Keratinocyte (primary cell): ENCODE data around the gene DLG4. TPM values are rescaled to one million over a fixed set of nuclear protein-coding genes. Genes with fewer than 3 reads are reported as not detected.

ENCODE experiments used
- DNase-seq: peaks from one replicate; pipeline ENCODE4 v3.0.0-alpha.2; 2011; ENCODE audit warnings: low read depth, missing footprints, low spot score
- FAIRE-seq: peaks from 2 replicates; lab custom pipeline; 2011; peaks lifted over from hg19 to GRCh38; lab: Jason Lieb, UNC
- H2AFZ ChIP-seq: 2 replicates; pipeline ENCODE4 v1.6.0; 2012; ENCODE audit warnings: low read length, control low read depth, inconsistent platforms; ENCODE audit not compliant: control insufficient read depth
- H3K27ac ChIP-seq: 2 replicates; pipeline ENCODE4 v1.5.1; 2011; ENCODE audit warnings: low read length; ENCODE audit not compliant: control insufficient read depth, insufficient read depth
- H3K27me3 ChIP-seq: 3 replicates; pipeline ENCODE4 v1.6.0; 2011; ENCODE audit warnings: low read length; ENCODE audit not compliant: control insufficient read depth, insufficient read depth; ENCODE audit errors: extremely low read depth
- H3K36me3 ChIP-seq, 2 experiments: 2 replicates in 1 of 2; 3 replicates in 1 of 2; pipeline ENCODE4 v1.5.1; 2011; ENCODE audit warnings: low read length in 2 of 2, mild to moderate bottlenecking in 1 of 2; ENCODE audit not compliant: control insufficient read depth in 2 of 2, insufficient read depth in 2 of 2; ENCODE audit errors: extremely low read depth in 1 of 2
- H3K4me1 ChIP-seq: 3 replicates; pipeline ENCODE4 v1.5.1; 2011; ENCODE audit warnings: low read length; ENCODE audit not compliant: control insufficient read depth, insufficient read depth; ENCODE audit errors: extremely low read depth
- H3K4me2 ChIP-seq: 3 replicates; pipeline ENCODE4 v1.6.0; 2011; ENCODE audit warnings: low read depth, low read length; ENCODE audit not compliant: control insufficient read depth, insufficient read depth; ENCODE audit errors: extremely low read depth
- H3K4me3 ChIP-seq, 3 experiments: fragments of 200-600 bp in 1 of 3; sonication (generic) in 1 of 3; 2 replicates in 2 of 3; 3 replicates in 1 of 3; pipeline ENCODE4 v1.5.1; 2011 to 2016; ENCODE audit warnings: low read length in 3 of 3, mild to moderate bottlenecking in 3 of 3, control low read depth in 2 of 3, inconsistent platforms in 1 of 3, low read depth in 1 of 3, mixed read lengths in 1 of 3, mixed run types in 1 of 3, moderate library complexity in 1 of 3; ENCODE audit not compliant: control insufficient read depth in 2 of 3, insufficient read depth in 2 of 3; ENCODE audit errors: extremely low read depth in 1 of 3
- H3K79me2 ChIP-seq: 2 replicates; pipeline ENCODE4 v1.6.0; 2012; ENCODE audit warnings: low read length; ENCODE audit not compliant: control insufficient read depth, insufficient read depth
- H3K9ac ChIP-seq: 3 replicates; pipeline ENCODE4 v1.6.0; 2011; ENCODE audit warnings: low read length; ENCODE audit not compliant: control insufficient read depth, insufficient read depth; ENCODE audit errors: extremely low read depth
- H3K9me1 ChIP-seq: 3 replicates; pipeline ENCODE4 v1.6.0; 2011; ENCODE audit warnings: low read length; ENCODE audit not compliant: control insufficient read depth, insufficient read depth; ENCODE audit errors: extremely low read depth
- H3K9me3 ChIP-seq: 2 replicates; pipeline ENCODE4 v1.5.1; 2012; ENCODE audit warnings: low read depth, low read length; ENCODE audit not compliant: control insufficient read depth
- H4K20me1 ChIP-seq: 3 replicates; pipeline ENCODE4 v1.6.0; 2011; ENCODE audit warnings: low read length; ENCODE audit not compliant: control insufficient read depth, insufficient read depth; ENCODE audit errors: extremely low read depth
- CTCF ChIP-seq, 3 experiments: IDR thresholded peaks in 1 of 3; conservative IDR thresholded peaks in 1 of 3; optimal IDR thresholded peaks in 1 of 3; 2 replicates in 2 of 3; 3 replicates in 1 of 3; pipeline versions ENCODE3 to v1.5.1; 2011; ENCODE audit warnings: low read length in 3 of 3, mild to moderate bottlenecking in 3 of 3, moderate library complexity in 2 of 3, control low read depth in 1 of 3, inconsistent platforms in 1 of 3; ENCODE audit not compliant: insufficient read depth in 2 of 3; ENCODE audit errors: extremely low read depth in 1 of 3
- EZH2 ChIP-seq: IDR thresholded peaks from one replicate; pipeline ENCODE4 v1.6.1; 2012; ENCODE audit warnings: inconsistent platforms, mild to moderate bottlenecking, low read length, moderate library complexity
- dilution Hi-C: fragments of 300-500 bp; cut with MboI; formaldehyde crosslinking; loops from one replicate; pipeline ENCODE4 v1.7.0; 2020; ENCODE audit warnings: low sequenced_read_pairs; ENCODE audit not compliant: extremely low pct_ligation_motif_present
- polyA plus RNA-seq, 5 experiments: library from polyadenylated mRNA; depleted of rRNA in 3 of 5; stranded (reverse) in 3 of 5; stranded (forward) in 1 of 5; unstranded in 1 of 5; fragments of >200 nt; gene quantifications; 1 replicate in 1 of 5; 2 replicates in 3 of 5; 3 replicates in 1 of 5; pipeline versions ENCODE4 v1.2.1 to v1.2.3, GENCODE V29; 2011 to 2012; ENCODE audit warnings: missing spikeins in 2 of 5, low read depth in 1 of 5, low replicate concordance in 1 of 5

Gene DLG4
- polyA plus RNA-seq, 1 donor (not counting 4 experiments of a cell fraction or from before 2014, with no cell fraction given): 4.5 TPM

DNA sequence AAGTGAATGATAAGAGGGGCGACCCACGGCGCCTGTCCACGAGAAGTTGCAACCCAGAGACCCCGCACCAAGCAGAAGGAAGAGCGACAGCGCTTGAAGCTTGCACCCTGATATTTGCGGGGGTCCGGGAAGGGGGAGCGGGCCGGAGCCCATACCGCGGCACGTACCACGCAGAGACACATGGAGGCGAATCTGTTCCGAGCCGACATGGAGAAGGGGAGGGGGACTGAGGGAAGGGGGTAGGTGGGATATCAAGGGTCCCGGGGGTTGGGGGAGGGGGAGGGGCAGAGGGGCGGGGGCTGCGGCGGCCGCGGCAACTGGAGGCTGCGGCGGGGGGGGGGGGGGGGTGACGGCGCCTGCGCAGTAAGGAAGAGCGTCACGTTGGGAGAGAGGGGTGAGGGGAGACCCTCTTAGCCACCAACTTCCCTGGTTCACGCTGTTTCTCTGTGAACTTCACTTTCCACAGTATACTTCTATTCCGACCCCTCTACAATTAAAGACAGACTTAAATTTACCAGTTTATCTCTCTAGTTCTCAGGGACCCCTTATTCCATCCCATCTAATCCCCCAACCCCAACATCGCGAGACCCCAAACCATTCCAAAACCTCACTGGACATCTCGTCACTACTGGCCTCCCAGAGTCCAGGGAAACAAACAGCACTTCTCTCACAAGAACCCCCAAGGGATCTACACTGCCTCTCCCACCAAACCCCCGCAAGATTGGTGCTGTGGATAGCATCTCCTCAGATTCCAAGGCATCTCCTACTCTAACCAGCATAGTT is 8.0 kb downstream of the DLG4 start:
- H3K36me3 ChIP-seq: no peaks in the 10 kb centered on the region
- dilution Hi-C loops: no loop called here
- H4K20me1 ChIP-seq: peaks cover 3% of the 10 kb centered on the region
- H3K27me3 ChIP-seq: peaks cover 10% of the 10 kb centered on the region
- H3K4me3 ChIP-seq: no peak overlapping the region
- FAIRE-seq (no peak), DNase-seq (no peak)
- H3K9me3 ChIP-seq: no peaks in the 10 kb centered on the region
- TF ChIP-seq CTCF (optimal IDR thresholded peaks at IDR 0.05 in 1 of 3, IDR thresholded peaks at IDR 0.05 in 1 of 3, conservative IDR thresholded peaks at IDR 0.05 in 1 of 3; ENCODE audit: extremely low read depth in 1 of 3, insufficient read depth in 2 of 3, low read length in 3 of 3): no peak
- no peak for TF ChIP-seq EZH2
- peaks cover 4% of the 10 kb centered on the region for H3K79me2 ChIP-seq
- no peak overlapping the region for H3K9ac ChIP-seq
- H3K27ac ChIP-seq: no peak overlapping the region
- H2AFZ ChIP-seq: no peak overlapping the region
- H3K9me1 ChIP-seq: no peaks in the 10 kb centered on the region
- H3K4me2 ChIP-seq: no peak overlapping the region
- H3K4me1 ChIP-seq: peaks cover 14% of the 10 kb centered on the region

DNA sequence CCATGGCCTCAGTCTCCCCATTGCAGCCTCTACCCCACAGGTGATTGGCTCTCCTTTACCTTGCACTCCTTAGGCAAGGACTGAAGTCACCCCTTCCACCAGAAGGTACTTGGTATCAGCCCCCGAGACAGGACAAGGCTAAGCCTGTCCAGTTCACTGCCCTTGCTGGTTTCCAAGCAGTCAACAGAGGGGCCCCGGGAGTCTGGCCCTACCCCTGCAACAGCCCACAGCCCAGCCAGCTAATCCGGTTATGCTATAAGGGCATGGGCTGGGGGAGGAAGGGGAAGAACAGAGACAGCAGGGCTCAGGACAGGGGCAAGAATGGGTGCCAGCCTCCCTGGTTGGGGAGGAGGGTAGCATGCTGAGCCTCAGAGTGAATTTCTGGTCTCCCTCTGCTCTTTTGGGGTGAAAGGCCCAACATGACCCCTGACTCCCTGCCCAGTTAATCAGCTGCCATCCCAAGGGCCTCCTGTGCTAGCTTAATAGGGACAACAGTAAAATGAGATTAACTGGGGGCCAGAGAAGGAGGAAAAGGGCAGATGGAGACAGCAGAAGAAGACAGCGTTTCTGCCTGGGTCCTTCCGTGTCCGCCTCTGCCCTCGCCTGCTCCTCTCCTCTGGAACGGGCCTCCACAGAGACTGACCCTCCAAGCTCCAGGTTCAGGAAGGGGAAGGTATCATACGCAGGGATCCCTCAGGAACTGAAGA is 10.7 kb downstream of the DLG4 start:
- TF ChIP-seq CTCF (optimal IDR thresholded peaks at IDR 0.05 in 1 of 3, IDR thresholded peaks at IDR 0.05 in 1 of 3, conservative IDR thresholded peaks at IDR 0.05 in 1 of 3; ENCODE audit: extremely low read depth in 1 of 3, insufficient read depth in 2 of 3, low read length in 3 of 3): no peak
- TF ChIP-seq EZH2: no peak
- Histone ChIP-seq H3K79me2 (no peaks in the 10 kb centered on the region), H3K9me1 (no peaks in the 10 kb centered on the region), H3K9me3 (no peaks in the 10 kb centered on the region), H3K4me2 (no peak overlapping the region), H3K27ac (no peak overlapping the region), H3K4me1 (peaks cover 5% of the 10 kb centered on the region), H3K9ac (no peak overlapping the region), H3K36me3 (no peaks in the 10 kb centered on the region), H3K27me3 (peaks cover 10% of the 10 kb centered on the region), H3K4me3 (no peak overlapping the region), H4K20me1 (peaks cover under 1% of the 10 kb centered on the region), H2AFZ (no peak overlapping the region)
- dilution Hi-C loops: no loop called here
- FAIRE-seq: no peak
- DNase-seq: no peak
